Esophagus muscularis mucosa (tissue), 2 donors: ENCODE data around the gene DNAAF5.

ENCODE experiments used
- POLR2A ChIP-seq: fragments of 450-650 bp; IDR thresholded peaks from one replicate; pipeline ENCODE4 v1.6.1; 2017; ENCODE audit warnings: antibody characterized with exemption, moderate library complexity, mild to moderate bottlenecking, low read depth
- POLR2AphosphoS5 ChIP-seq, 2 donors: sonication (generic); formaldehyde crosslinking; IDR thresholded peaks; one replicate each; pipeline ENCODE4 v1.6.1; 2017; ENCODE audit warnings: antibody characterized with exemption in 2 of 2

- no peak for TF ChIP-seq POLR2A
- no peak for TF ChIP-seq POLR2AphosphoS5 (IDR thresholded peaks at IDR 0.05)
Measured at GRCh38 chr7:728602-729001, 2.1 kb downstream of the DNAAF5 start.
